ENCODE results near the gene FANCL.
"Not testable (repeated sequence)": the region's sequence is repeated elsewhere in the genome, so short reads cannot be mapped to it uniquely, and the experiment has no call there.

Gene FANCL

GRCh38 chr2:58215429-58215828, 25.7 kb downstream of the FANCL start:
- peaks cover 4% of the 10 kb centered on the region for H3K4me1 Mint-ChIP-seq
- peaks cover 84% of the 10 kb centered on the region for H3K36me3 Mint-ChIP-seq (ENCODE audit: low read depth)
- peaks cover 14% of the 10 kb centered on the region for H3K9me3 Mint-ChIP-seq
- TF ChIP-seq CTCF (IDR thresholded peaks at IDR 0.05; ENCODE audit: unreplicated experiment in 3 of 3): no peak
- H3K4me3 Mint-ChIP-seq: no peak overlapping the region
- no peaks in the 10 kb centered on the region for H3K27me3 Mint-ChIP-seq (ENCODE audit: low read depth)
- H3K27ac Mint-ChIP-seq: no peak overlapping the region

- H3K36me3 Mint-ChIP-seq (ENCODE audit: low read depth): peaks cover 80% of the 10 kb centered on the region
- H3K4me1 Mint-ChIP-seq; H3K4me3 Mint-ChIP-seq; H3K27me3 Mint-ChIP-seq (ENCODE audit: low read depth); H3K27ac Mint-ChIP-seq: not testable (repeated sequence)
- peaks cover 20% of the 10 kb centered on the region for H3K9me3 Mint-ChIP-seq
These were observed 30.1 kb downstream of the FANCL start for GRCh38 chr2:58210951-58211568.

GRCh38 chr2:58207189-58207588, 33.9 kb downstream of the FANCL start:
- Mint-ChIP-seq H3K4me3 (no peak overlapping the region), H3K9me3 (peaks cover 17% of the 10 kb centered on the region)

GRCh38 chr2:58206785-58207184, 34.3 kb downstream of the FANCL start:
- no peaks in the 10 kb centered on the region for H3K27me3 Mint-ChIP-seq (ENCODE audit: low read depth)
- H3K27ac Mint-ChIP-seq: no peak overlapping the region
- H3K9me3 Mint-ChIP-seq: peaks cover 13% of the 10 kb centered on the region
- TF ChIP-seq CTCF (IDR thresholded peaks at IDR 0.05; ENCODE audit: unreplicated experiment in 3 of 3): no peak
- no peak overlapping the region for H3K4me3 Mint-ChIP-seq
- peaks cover 51% of the 10 kb centered on the region for H3K36me3 Mint-ChIP-seq (ENCODE audit: low read depth)
- H3K4me1 Mint-ChIP-seq: no peaks in the 10 kb centered on the region

More at GRCh38 chr2:58207189-58207588, 33.9 kb downstream of the FANCL start:
- TF ChIP-seq CTCF (IDR thresholded peaks at IDR 0.05; ENCODE audit: unreplicated experiment in 3 of 3): no peak
- Mint-ChIP-seq H3K4me1 (no peaks in the 10 kb centered on the region), H3K36me3 (ENCODE audit: low read depth) (peaks cover 54% of the 10 kb centered on the region), H3K27ac (no peak overlapping the region), H3K27me3 (ENCODE audit: low read depth) (no peaks in the 10 kb centered on the region)

GRCh38 chr2:58204195-58204959, 36.7 kb downstream of the FANCL start:
- no peaks in the 10 kb centered on the region for H3K4me1 Mint-ChIP-seq
- H3K36me3 Mint-ChIP-seq (ENCODE audit: low read depth): peaks cover 31% of the 10 kb centered on the region
- TF ChIP-seq CTCF (IDR thresholded peaks at IDR 0.05; ENCODE audit: unreplicated experiment in 3 of 3): no peak
- peak overlapping the region in 1 of 3 experiments; percentile 26 for H3K27ac Mint-ChIP-seq
- no peaks in the 10 kb centered on the region for H3K27me3 Mint-ChIP-seq (ENCODE audit: low read depth)
- H3K9me3 Mint-ChIP-seq: no peaks in the 10 kb centered on the region
- no peak overlapping the region for H3K4me3 Mint-ChIP-seq

GRCh38 chr2:58203018-58203417, 38.1 kb downstream of the FANCL start:
- Mint-ChIP-seq H3K4me3 (no peak overlapping the region), H3K27ac (no peak overlapping the region), H3K9me3 (no peaks in the 10 kb centered on the region), H3K27me3 (ENCODE audit: low read depth) (no peaks in the 10 kb centered on the region), H3K4me1 (no peaks in the 10 kb centered on the region), H3K36me3 (ENCODE audit: low read depth) (peaks cover 25% of the 10 kb centered on the region)
- TF ChIP-seq CTCF (IDR thresholded peaks at IDR 0.05; ENCODE audit: unreplicated experiment in 3 of 3): no peak

All from nephron (organoid).